Lung (tissue), 12 donors: ENCODE data around the gene PPARA. TPM values are rescaled to one million over a fixed set of nuclear protein-coding genes. Genes with fewer than 3 reads are reported as not detected.

Experiments used
- ATAC-seq: fragments of 200-7000 bp; cut with Tn5 transposase; one replicate; pipeline ENCODE4 v1.9.1; 2020; ENCODE audit warnings: moderate number of reproducible peaks; ENCODE audit not compliant: insufficient read depth, low FRiP score
- DNase-seq, 3 donors: peaks; one replicate each; pipeline ENCODE4 v3.0.0-alpha.2; 2013 to 2017
- H3K27ac ChIP-seq, 2 donors: one replicate each; pipeline ENCODE4 v1.5.1; 2013; ENCODE audit warnings: mild to moderate bottlenecking in 2 of 2, moderate library complexity in 2 of 2, control low read depth in 1 of 2, inconsistent platforms in 1 of 2, low read depth in 1 of 2, low read length in 1 of 2
- H3K27me3 ChIP-seq, 3 donors: one replicate each; pipeline ENCODE4 v1.5.1; 2013; ENCODE audit warnings: low read length in 2 of 3; ENCODE audit not compliant: control insufficient read depth in 3 of 3, insufficient read depth in 3 of 3
- H3K36me3 ChIP-seq, 4 donors: one replicate each; pipeline ENCODE4 v1.5.1; 2013; ENCODE audit warnings: low read length in 4 of 4, mild to moderate bottlenecking in 1 of 4, moderate library complexity in 1 of 4; ENCODE audit not compliant: control insufficient read depth in 4 of 4, insufficient read depth in 4 of 4
- H3K4me1 ChIP-seq, 5 donors: one replicate each; pipeline ENCODE4 v1.5.1; 2013; ENCODE audit warnings: low read length in 5 of 5, mild to moderate bottlenecking in 2 of 5, moderate library complexity in 1 of 5; ENCODE audit not compliant: control insufficient read depth in 5 of 5, insufficient read depth in 5 of 5
- H3K4me3 ChIP-seq: one replicate; pipeline ENCODE4 v1.5.1; 2013; ENCODE audit warnings: mild to moderate bottlenecking, control low read depth, moderate library complexity
- H3K9ac ChIP-seq, 2 donors: one replicate each; pipeline ENCODE4 v1.5.1; 2013; ENCODE audit warnings: low read length in 2 of 2, control low read depth in 1 of 2; ENCODE audit not compliant: insufficient read depth in 1 of 2
- H3K9me3 ChIP-seq, 4 donors: one replicate each; pipeline ENCODE4 v1.5.1; 2013; ENCODE audit warnings: low read length in 3 of 4, mild to moderate bottlenecking in 1 of 4, moderate library complexity in 1 of 4; ENCODE audit not compliant: control insufficient read depth in 4 of 4, insufficient read depth in 3 of 4
- CTCF ChIP-seq: IDR thresholded peaks from 2 replicates; pipeline ENCODE4 v1.5.1; 2012; ENCODE audit warnings: mild to moderate bottlenecking; ENCODE audit errors: control extremely low read depth, extremely low read depth
- WGBS, 2 donors: extraction: QIAGEN DNeasy Blood & Tissue Kit; methylation state at CpG; one replicate each; pipeline ENCODE4 v1.1.7; 2013; 5-methylcytosine and 5-hydroxymethylcytosine counted together
- polyA plus RNA-seq, 2 donors: library from polyadenylated mRNA; stranded (reverse); fragments of 200-250 nt; gene quantifications; one replicate each; pipeline ENCODE4 v1.2.1, GENCODE V29; 2013
- total RNA-seq, 2 donors: library from RNA; depleted of rRNA in 1 of 2; stranded (reverse); fragments of >200 nt in 1 of 2; gene quantifications; one replicate each; pipeline ENCODE4 v1.2.1, GENCODE V29; 2014 to 2021
- donor health status: control.
- donor health status: control.
- donor health status: Bipolar disorder and iron deficiency.
- donor health status: healthy.
- donor health status: DM: yes; HTN: yes; CAD: no.

The PPARA gene
- total and polyA plus RNA-seq, 4 donors = 4.4 to 18.1 (median 11.0) TPM

GRCh38 chr22:46112405-46112804 is 37.9 kb upstream of the PPARA start:
- no peaks in the 10 kb centered on the region for H3K27me3 ChIP-seq
- H3K4me3 ChIP-seq = no peak overlapping the region
- H3K9ac ChIP-seq = no peak overlapping the region
- no peak for TF ChIP-seq CTCF
- H3K9me3 ChIP-seq = peaks cover 0 to 2% (median 0%) of the 10 kb centered on the region in 4 donors
- no peak for ATAC-seq
- peaks cover 0 to 29% (median 10%) of the 10 kb centered on the region in 5 donors for H3K4me1 ChIP-seq
- peak overlapping the region; percentile 13 to 49 for H3K27ac ChIP-seq
- DNase-seq = no peak
- 69 to 72% methylated on average over 19 to 20 of the region's 20 CpGs for WGBS, 2 donors
- peaks cover 0 to 54% (median 26%) of the 10 kb centered on the region in 4 donors for H3K36me3 ChIP-seq

- no peak for ATAC-seq
- Histone ChIP-seq H3K36me3 (peaks cover 0 to 45% (median 20%) of the 10 kb centered on the region in 4 donors), H3K27me3 (no peaks in the 10 kb centered on the region), H3K9me3 (peaks cover 0 to 2% (median 0%) of the 10 kb centered on the region in 4 donors), H3K9ac (no peak overlapping the region), H3K27ac (peak overlapping the region; percentile 55 to 67), H3K4me1 (peaks cover 0 to 20% (median 1%) of the 10 kb centered on the region in 5 donors), H3K4me3 (no peak overlapping the region)
- WGBS, 2 donors = 77 to 88% methylated on average over 25 of the region's 25 CpGs
- no peak for TF ChIP-seq CTCF
- DNase-seq = no peak
These were observed 37.0 kb upstream of the PPARA start for GRCh38 chr22:46113110-46113909.

- no peaks in the 10 kb centered on the region for H3K27me3 ChIP-seq
- peaks cover 0 to 40% (median 19%) of the 10 kb centered on the region in 4 donors for H3K36me3 ChIP-seq
- peak overlapping the region; percentile 55 to 67 for H3K27ac ChIP-seq
- no peak overlapping the region for H3K9ac ChIP-seq
- H3K4me3 ChIP-seq = no peak overlapping the region
- DNase-seq (no peak), ATAC-seq (no peak)
- H3K4me1 ChIP-seq = peaks cover 0 to 13% (median 0%) of the 10 kb centered on the region in 5 donors
- H3K9me3 ChIP-seq = peaks cover 0 to 2% (median 0%) of the 10 kb centered on the region in 4 donors
- TF ChIP-seq CTCF = no peak
- 72 to 77% methylated on average over 20 to 21 of the region's 21 CpGs for WGBS, 2 donors
These were observed 36.3 kb upstream of the PPARA start for GRCh38 chr22:46113910-46114517.
